T-helper 1 cell treated with Interleukin-12 subunit alpha and Interleukin-12 subunit beta and Interleukin-4 antibody, amounts not matched to agents 30 μg/mL and 1 μg/mL, for 36 hours (primary cell): ENCODE data around the gene DCAF5.

Experiments
- H3K27ac Mint-ChIP-seq: one replicate; pipeline ENCODE4 v1.8.0; 2021; ENCODE audit warnings: mild to moderate bottlenecking, mixed read lengths
- H3K27me3 Mint-ChIP-seq: one replicate; pipeline ENCODE4 v1.8.0; 2021; ENCODE audit warnings: low read depth, mixed read lengths
- H3K36me3 Mint-ChIP-seq: one replicate; pipeline ENCODE4 v1.8.0; 2021; ENCODE audit warnings: low read depth, mixed read lengths
- H3K4me1 Mint-ChIP-seq: one replicate; pipeline ENCODE4 v1.8.0; 2021; ENCODE audit warnings: low read depth, mixed read lengths
- H3K4me3 Mint-ChIP-seq: one replicate; pipeline ENCODE4 v1.8.0; 2021; ENCODE audit warnings: mild to moderate bottlenecking, moderate library complexity, mixed read lengths
- H3K9me3 Mint-ChIP-seq: one replicate; pipeline ENCODE4 v1.8.0; 2021; ENCODE audit warnings: mixed read lengths

Gene DCAF5

DNA sequence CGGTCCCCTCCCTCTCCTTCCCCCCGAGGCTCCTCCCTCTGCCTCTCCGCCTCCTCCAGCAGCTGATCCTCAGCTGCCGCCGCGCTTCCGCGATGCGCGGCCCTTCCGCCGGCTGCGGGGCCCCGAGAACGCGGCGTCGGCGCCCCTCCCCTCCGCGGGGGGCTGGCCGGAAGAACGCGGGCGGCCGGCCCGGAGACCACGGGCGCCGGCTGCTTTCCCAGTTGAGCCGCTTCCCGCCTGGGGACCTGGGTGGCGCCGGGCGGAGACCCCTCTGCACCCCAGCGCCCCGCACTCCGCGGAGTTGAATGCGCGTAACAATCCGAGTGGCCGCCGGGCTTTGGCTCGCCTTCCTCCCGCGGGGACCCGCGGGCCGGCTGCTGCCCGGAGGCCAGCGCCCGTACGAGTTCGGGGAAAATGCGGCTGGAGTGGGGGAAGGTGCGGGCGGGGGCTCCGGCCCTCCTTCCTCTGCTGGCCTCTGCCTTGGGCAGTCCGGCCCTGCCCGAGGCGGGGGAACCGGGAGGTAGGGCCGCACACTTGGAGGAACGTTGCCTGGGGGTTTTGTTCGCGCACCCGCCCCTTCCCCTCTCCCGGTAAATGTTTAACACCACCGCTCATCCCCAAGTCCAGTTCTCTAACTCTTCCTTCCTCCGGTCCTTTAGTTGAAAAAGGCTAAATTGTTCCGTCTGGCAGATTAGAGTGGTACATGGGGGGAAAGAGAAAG lies 393 bp upstream of the DCAF5 start:
- H3K9me3 Mint-ChIP-seq = no peaks in the 10 kb centered on the region
- H3K27ac Mint-ChIP-seq = peak overlapping the region; percentile 87
- peaks cover 35% of the 10 kb centered on the region for H3K27me3 Mint-ChIP-seq
- peaks cover 11% of the 10 kb centered on the region for H3K36me3 Mint-ChIP-seq
- peaks cover 16% of the 10 kb centered on the region for H3K4me1 Mint-ChIP-seq
- peak overlapping the region; percentile 95 for H3K4me3 Mint-ChIP-seq

DNA sequence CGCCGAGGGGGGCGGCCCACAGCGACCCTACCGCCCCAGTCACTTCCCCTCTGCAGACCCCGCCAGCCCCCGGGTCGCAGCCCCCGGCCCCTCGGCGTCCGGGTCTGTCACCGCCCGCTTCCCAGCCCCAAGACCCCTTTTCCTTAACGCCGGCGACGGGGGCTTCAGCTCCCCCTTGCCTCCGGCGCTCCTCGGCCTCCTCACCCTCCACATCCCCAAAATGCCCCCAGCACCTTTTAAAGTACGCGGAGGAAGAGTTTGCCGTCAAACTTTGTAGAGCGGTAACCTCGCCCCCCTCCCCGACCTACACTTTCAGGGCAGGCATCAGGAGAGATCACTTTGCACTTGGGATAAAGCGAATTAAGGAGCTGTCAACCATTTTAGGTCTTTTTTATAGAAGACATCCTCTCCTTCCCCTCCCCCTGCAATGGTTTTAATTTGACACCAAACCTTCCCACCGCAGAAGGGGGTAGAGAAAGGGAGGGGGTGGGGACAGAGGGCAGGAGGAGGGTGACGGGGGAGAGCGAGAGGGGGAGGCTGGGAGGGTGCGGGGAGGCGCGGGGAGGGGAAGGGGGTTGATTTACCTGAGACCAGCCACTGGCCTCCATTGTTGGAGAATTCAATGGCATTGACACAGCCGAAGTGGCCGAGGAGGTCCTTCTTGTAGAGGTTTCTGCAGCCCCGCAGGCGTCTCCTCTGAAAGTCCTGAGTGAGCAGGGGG lies 578 bp downstream of the DCAF5 start:
- Mint-ChIP-seq H3K4me1 (peaks cover 22% of the 10 kb centered on the region), H3K27me3 (peaks cover 28% of the 10 kb centered on the region), H3K36me3 (peaks cover 16% of the 10 kb centered on the region)

DNA sequence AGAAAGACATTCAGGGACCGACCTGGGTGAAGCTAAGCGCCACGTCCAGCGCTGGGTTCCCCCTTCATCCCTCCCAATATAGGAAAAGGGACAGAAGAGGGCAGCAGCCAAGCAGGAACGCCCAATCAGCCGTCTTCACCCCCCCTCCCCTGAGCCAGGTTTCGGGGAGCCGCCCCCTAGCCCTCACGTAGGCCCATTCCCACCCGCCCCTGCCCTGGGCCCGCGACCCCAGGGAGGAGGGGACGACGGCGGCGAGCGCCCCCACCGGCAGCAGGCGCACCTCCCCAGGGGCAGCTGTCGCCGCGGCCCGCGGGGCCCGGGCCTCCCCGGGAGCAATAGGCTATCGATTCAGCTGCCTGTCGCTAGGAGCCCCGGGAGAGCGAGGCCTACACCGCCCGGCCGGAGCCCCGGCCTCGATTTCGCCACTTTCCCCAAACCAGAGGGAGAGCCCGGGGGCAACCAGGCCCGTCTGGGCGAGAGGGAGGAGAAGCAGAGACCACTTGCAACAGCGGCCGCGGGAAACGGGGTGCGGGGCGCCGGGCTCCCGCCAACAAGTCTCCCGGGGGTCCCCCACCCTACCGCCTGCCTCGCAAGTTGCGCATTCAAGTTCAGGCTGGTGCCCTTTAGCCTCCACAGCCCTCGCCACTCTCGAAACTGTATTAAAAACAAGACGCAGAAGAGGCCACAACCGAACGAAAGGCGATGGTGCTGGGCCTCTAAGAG lies 1.3 kb downstream of the DCAF5 start:
- Mint-ChIP-seq H3K27me3 (peaks cover 22% of the 10 kb centered on the region), H3K4me1 (peaks cover 22% of the 10 kb centered on the region), H3K4me3 (peak overlapping the region; percentile 94), H3K36me3 (peaks cover 20% of the 10 kb centered on the region), H3K27ac (peak overlapping the region; percentile 96), H3K9me3 (no peaks in the 10 kb centered on the region)

More for the DNA sequence above, 578 bp downstream of the DCAF5 start:
- H3K9me3 Mint-ChIP-seq = no peaks in the 10 kb centered on the region
- H3K4me3 Mint-ChIP-seq = peak overlapping the region; percentile 94
- H3K27ac Mint-ChIP-seq = peak overlapping the region; percentile 96

DNA sequence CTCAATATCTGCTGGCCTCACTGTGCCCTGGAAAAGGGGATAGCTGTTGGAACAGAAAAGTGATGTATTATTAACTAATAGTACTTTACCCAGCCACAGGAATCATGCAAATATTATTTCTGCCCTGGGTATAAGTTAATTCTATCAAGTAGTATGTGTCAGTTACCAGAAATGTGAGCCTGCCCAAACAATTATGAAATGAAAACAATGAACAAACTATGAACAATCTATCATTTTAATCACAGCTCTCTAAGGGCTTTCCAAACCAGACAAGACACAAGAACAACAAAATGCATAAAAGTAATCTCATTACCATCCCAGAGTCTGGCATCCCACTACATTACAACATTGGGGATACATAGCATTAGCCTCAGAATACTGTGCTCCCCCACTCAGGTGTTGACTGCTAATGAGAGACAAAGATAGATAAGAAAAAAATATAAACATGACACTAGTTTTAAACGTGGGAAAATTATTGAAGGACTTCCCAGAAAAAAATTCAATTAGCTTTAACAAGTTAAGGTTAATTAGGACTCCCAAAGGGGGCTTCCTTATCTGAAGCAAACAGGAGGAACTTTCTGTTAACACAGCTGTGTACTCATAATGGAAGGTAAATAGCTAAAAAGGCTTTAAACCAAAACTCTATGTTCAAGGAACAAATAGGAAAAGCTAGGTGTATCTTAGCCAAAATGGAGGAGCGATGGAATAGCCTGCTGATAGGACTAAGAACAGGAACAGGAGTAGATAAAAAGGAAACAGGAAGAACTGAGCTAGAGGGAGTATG lies 3.3 kb downstream of the DCAF5 start:
- Mint-ChIP-seq H3K4me1 (peaks cover 22% of the 10 kb centered on the region), H3K27ac (peak overlapping the region; percentile 13), H3K4me3 (peak overlapping the region; percentile 64), H3K36me3 (peaks cover 22% of the 10 kb centered on the region), H3K27me3 (peaks cover 8% of the 10 kb centered on the region), H3K9me3 (no peaks in the 10 kb centered on the region)

DNA sequence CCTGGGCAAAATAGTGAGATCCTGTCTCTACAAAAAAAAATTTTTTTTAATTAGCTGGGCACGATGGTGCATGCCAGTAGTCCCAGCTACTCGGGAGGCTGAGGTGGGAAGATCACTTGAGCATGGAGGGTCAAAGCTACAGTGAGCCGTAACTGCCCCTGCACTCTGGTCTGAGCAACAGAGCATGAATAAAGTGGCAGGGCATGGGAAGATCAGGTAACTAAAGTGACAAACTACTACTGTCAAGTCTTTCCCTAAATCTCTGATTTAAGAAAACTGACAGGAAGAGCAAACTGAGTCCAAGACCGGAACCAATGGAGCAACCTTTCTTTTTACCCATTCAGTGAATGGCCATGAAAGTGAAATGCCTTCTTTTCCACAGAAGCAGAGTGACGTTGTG lies 10.8 kb downstream of the DCAF5 start:
- Mint-ChIP-seq H3K4me3 (no peak overlapping the region), H3K9me3 (no peaks in the 10 kb centered on the region), H3K27ac (no peak overlapping the region), H3K36me3 (peaks cover 12% of the 10 kb centered on the region), H3K27me3 (no peaks in the 10 kb centered on the region), H3K4me1 (peaks cover 12% of the 10 kb centered on the region)

DNA sequence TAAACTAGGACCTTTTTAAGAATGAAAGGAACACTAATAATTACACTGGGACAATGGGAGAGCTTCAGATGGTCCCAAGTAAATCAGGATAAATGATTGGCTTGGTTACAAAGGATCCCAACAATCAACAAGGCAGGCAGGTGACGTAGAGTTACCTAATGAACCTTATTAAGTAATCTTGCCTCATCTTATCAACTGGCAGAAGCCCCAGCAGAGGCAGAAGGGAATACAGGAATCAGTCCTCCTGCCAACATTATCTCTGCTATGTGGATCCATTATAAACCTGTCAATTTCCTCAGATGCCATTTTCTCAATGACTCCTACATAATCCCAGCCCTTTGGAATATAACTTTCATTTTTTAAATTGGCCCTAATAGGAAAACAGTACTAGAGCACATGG lies 11.4 kb downstream of the DCAF5 start:
- no peak overlapping the region for H3K27ac Mint-ChIP-seq
- H3K4me3 Mint-ChIP-seq = no peak overlapping the region
- peaks cover 11% of the 10 kb centered on the region for H3K36me3 Mint-ChIP-seq
- H3K4me1 Mint-ChIP-seq = peaks cover 12% of the 10 kb centered on the region
- no peaks in the 10 kb centered on the region for H3K9me3 Mint-ChIP-seq
- no peaks in the 10 kb centered on the region for H3K27me3 Mint-ChIP-seq

DNA sequence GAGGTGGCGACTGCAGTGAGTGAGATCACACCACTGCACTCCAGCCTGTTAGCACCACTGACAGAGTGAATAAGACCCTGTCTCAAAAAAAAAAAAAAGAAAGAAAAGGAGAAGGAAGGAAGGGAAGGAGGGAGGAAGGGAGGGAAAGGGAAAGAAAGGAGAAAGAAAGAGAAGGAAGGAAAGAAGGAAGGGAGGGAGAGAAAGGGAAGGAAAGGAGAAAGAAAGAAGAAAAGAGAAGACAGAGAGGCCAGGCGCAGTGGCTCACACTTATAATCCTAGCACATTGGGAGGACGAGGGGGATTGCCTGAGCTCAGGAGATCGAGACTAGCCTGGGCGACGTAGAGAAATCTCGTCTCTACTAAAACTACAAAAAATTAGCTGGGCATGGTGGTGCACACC lies 13.2 kb downstream of the DCAF5 start:
- H3K9me3 Mint-ChIP-seq = no peaks in the 10 kb centered on the region
- H3K36me3 Mint-ChIP-seq = peaks cover 9% of the 10 kb centered on the region
- no peak overlapping the region for H3K4me3 Mint-ChIP-seq
- H3K4me1 Mint-ChIP-seq = peaks cover 12% of the 10 kb centered on the region
- H3K27me3 Mint-ChIP-seq = no peaks in the 10 kb centered on the region
- H3K27ac Mint-ChIP-seq = no peak overlapping the region

DNA sequence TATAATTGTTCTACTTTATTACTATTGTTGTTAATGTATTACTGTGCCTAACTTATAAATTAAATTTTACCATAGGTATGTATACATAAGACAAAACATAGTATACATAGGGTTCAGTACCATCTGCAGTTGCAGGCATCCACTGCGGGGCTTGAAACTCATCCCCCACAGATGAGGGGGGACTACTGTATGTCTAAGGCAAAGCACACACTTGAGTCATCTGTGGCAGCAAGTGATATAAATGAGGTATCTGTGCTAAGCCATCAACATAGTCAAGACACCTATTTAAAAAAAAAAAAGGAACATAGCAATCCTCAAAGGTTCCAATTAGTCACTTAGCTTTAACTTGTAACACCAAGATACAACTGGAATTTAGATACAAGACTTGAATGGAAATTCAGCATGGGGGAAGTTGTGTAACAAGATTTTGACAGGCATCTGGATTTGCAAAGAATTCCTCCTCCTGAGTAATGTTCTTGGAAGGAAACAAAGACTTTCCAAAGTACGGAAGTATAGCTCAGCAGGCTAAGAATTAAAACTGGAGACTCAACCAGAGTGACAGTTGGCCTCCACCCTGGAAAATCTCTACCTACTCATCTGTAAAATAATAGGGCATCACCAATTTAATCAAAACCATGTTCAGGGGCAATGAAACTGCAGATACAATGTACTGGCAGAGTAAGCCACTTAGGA lies 14.9 kb downstream of the DCAF5 start:
- Mint-ChIP-seq H3K27me3 (no peaks in the 10 kb centered on the region), H3K4me1 (peaks cover 18% of the 10 kb centered on the region), H3K27ac (no peak overlapping the region), H3K9me3 (no peaks in the 10 kb centered on the region), H3K4me3 (no peak overlapping the region), H3K36me3 (peaks cover 9% of the 10 kb centered on the region)

DNA sequence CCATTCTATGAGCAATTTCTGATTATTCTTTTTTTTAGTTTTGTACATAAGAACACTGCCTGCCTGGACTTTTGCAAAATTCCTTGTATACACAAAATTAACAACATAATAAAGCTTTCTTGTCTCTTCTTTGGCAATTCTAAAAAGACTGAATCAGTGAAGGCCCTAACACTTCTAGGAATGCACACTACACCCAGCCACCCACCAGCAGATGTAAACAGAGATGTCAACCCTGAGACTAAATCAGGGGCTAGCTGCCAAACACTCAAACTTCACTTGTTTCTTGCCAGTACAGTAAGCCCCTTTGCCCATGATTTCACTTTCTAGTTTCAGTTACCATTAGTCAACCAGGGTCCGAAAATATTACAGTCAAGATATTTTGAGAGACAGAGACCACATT lies 15.5 kb downstream of the DCAF5 start:
- H3K4me1 Mint-ChIP-seq = peaks cover 15% of the 10 kb centered on the region
- H3K27ac Mint-ChIP-seq = no peak overlapping the region
- no peak overlapping the region for H3K4me3 Mint-ChIP-seq

DNA sequence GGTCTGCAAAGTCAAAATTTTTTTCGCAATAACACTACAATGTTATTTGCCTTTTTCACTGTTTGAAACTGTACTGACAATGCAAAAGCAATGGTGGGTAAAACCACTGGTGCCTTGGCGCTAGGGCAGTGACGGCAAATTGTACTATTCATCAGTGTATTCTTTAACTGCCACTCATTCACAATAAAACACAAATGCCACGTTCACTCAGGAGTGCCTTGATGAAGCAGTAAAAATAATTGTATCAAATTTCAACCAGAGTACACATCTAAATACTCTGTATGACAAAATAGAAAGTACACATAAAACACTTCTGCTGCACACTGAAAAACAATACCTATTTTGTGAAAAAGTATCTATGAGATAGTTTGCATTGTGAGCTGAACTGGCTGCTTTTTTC lies 17.8 kb downstream of the DCAF5 start:
- Mint-ChIP-seq H3K27ac (no peak overlapping the region), H3K9me3 (no peaks in the 10 kb centered on the region), H3K36me3 (peaks cover 8% of the 10 kb centered on the region), H3K4me3 (no peak overlapping the region), H3K4me1 (peaks cover 21% of the 10 kb centered on the region), H3K27me3 (no peaks in the 10 kb centered on the region)

More for the DNA sequence above, 15.5 kb downstream of the DCAF5 start:
- Mint-ChIP-seq H3K27me3 (no peaks in the 10 kb centered on the region), H3K36me3 (peaks cover 9% of the 10 kb centered on the region), H3K9me3 (no peaks in the 10 kb centered on the region)

DNA sequence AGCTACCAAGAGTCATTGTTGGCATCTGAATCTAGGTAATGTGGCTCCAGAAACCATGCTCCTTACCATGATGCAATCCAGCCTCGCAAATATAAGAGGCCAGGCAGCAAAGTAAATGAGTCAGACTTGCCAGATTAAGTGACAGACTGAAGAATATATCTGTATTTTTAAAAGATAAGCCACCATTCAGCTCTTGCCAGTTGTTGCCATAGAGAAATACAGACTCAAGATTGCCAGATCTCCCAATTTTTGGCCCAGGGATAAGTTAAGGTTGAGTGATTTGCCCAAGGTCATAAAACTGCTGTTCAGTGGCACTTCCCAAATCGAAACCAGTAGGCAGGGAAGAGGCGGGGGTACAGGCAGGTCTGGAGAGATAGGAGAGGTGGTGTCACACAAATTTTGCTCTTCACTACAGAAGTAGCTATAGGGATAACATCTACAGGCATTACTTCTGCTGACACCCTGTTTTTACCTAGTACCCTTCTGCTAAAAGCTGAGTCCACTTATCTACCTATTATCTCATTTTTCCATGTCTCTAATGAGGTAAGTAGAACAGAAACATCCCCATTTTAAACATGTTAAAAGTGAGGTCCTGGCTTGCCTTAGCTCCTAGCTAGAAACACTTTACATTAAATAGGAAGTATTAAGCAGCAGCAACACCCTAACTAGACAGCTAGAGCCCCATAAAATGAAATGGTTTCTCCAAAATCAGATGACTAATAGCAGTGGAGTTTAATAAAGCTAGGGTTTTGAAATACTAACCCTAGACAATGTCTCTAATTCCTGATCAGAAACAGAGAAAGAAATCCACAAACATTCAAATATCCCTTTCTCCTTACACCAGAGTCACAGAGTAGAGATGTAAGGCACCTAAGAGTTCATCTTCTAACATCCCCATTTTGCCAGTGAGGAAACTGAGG lies 19.5 kb downstream of the DCAF5 start:
- Mint-ChIP-seq H3K27ac (no peak overlapping the region), H3K9me3 (no peaks in the 10 kb centered on the region), H3K4me1 (peaks cover 26% of the 10 kb centered on the region), H3K36me3 (peaks cover 3% of the 10 kb centered on the region), H3K4me3 (no peak overlapping the region), H3K27me3 (no peaks in the 10 kb centered on the region)

DNA sequence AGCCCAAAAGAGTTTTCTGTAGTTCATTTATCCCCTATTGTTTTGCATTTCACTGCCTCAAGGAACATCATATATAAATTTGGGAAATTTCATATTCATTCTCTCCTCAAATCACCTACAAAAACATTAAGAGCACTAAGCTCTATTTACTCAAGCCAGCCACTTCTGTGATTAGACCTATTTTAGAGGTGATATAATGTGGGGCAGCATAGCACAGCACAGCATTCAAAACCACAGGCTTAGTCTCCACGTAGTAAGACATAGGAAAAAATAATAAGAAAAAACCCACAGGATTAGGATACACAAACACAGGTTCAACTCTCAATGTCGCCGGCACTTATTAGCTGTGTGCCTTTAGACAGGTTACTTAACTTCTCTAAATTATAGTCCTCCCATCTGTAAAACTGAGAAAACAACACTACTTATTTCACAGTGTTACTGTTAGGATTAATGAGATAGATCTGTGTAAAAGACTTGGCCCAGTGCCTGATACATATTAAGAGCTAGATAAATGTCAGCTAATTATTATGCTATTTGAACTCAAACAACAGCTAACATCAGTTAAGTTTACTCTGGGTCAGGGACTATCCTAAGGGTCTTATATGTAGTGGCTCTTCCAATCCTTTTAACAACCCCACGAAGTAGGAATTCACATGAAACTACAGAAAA lies 20.3 kb downstream of the DCAF5 start:
- H3K27me3 Mint-ChIP-seq = no peaks in the 10 kb centered on the region
- H3K4me3 Mint-ChIP-seq = no peak overlapping the region
- H3K36me3 Mint-ChIP-seq = peaks cover 2% of the 10 kb centered on the region
- peaks cover 23% of the 10 kb centered on the region for H3K4me1 Mint-ChIP-seq
- H3K9me3 Mint-ChIP-seq = no peaks in the 10 kb centered on the region
- H3K27ac Mint-ChIP-seq = no peak overlapping the region

DNA sequence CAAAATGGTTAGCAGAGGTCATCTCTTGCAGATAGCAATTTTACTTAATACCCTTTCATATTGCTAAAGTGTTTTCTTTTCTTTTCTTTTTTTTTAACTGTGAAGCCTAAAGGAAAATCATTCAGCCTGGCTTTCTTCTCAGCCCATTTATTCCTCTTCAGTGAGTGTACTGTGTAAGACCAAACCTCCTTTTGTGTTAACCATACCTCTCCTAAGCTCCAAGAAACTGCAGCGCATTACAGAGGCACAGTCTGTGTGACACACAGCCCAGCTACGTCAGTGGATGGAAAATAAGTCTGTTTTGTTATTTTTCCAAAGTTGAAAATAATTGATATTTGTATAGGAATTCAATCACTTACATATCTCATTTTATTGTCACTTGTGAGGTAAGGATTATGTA lies 21.7 kb downstream of the DCAF5 start:
- peaks cover 25% of the 10 kb centered on the region for H3K4me1 Mint-ChIP-seq

More for the DNA sequence above, 21.7 kb downstream of the DCAF5 start:
- H3K27ac Mint-ChIP-seq = no peak overlapping the region
- no peaks in the 10 kb centered on the region for H3K9me3 Mint-ChIP-seq
- H3K36me3 Mint-ChIP-seq = no peaks in the 10 kb centered on the region
- no peak overlapping the region for H3K4me3 Mint-ChIP-seq
- no peaks in the 10 kb centered on the region for H3K27me3 Mint-ChIP-seq
